Right atrium auricular region (tissue), 2 donors: ENCODE results near the gene RGS9. TPM values are rescaled to one million over a fixed set of nuclear protein-coding genes. Genes with fewer than 3 reads are reported as not detected.

Experiments used
- DNase-seq: peaks from one replicate; pipeline ENCODE4 v3.0.0-alpha.2; 2019; ENCODE audit warnings: low spot score
- H3K27ac ChIP-seq, 2 donors: fragments of 200-600 bp; sonication (generic); 1 replicate in 1 of 2; 2 replicates in 1 of 2; pipeline ENCODE4 v1.5.1; 2016 to 2019
- H3K27me3 ChIP-seq, 2 donors: fragments of 200-600 bp; sonication (generic); one replicate each; pipeline versions ENCODE4 v1.5.1 to v1.6.0; 2017 to 2019
- H3K36me3 ChIP-seq: fragments of 200-600 bp; sonication (generic); one replicate; pipeline ENCODE4 v1.5.1; 2016
- H3K4me1 ChIP-seq, 2 donors: fragments of 200-600 bp; sonication (generic); one replicate each; pipeline versions ENCODE4 v1.5.1 to v1.6.0; 2017 to 2019
- H3K4me3 ChIP-seq, 2 donors: fragments of 200-600 bp; sonication (generic); 1 replicate in 1 of 2; 2 replicates in 1 of 2; pipeline ENCODE4 v1.5.1; 2017 to 2019; ENCODE audit warnings: mild to moderate bottlenecking in 1 of 2, moderate library complexity in 1 of 2
- H3K9me3 ChIP-seq, 2 donors: fragments of 200-600 bp; sonication (generic); one replicate each; pipeline ENCODE4 v1.5.1; 2019
- total RNA-seq, 2 donors: library from RNA; depleted of rRNA; stranded (reverse); fragments of >200 nt; gene quantifications; one replicate each; pipeline ENCODE4 v1.1.0, GENCODE V29; 2016
- TF ChIP-seq, protein P1 (sequence below), 2 donors: fragments of 200-600 bp; sonication (generic); IDR thresholded peaks; one replicate each; pipeline ENCODE4 v1.5.1; 2019; ENCODE audit warnings: antibody characterized with exemption in 2 of 2

The RGS9 gene
- total RNA-seq, 2 donors from 2014 or later: 2.3 to 6.9 TPM

- Histone ChIP-seq H3K27ac (no peak overlapping the region), H3K9me3 (no peaks in the 10 kb centered on the region), H3K36me3 (no peaks in the 10 kb centered on the region), H3K4me3 (no peak overlapping the region), H3K4me1 (no peaks in the 10 kb centered on the region), H3K27me3 (no peaks in the 10 kb centered on the region)
- TF ChIP-seq, protein P1, sequence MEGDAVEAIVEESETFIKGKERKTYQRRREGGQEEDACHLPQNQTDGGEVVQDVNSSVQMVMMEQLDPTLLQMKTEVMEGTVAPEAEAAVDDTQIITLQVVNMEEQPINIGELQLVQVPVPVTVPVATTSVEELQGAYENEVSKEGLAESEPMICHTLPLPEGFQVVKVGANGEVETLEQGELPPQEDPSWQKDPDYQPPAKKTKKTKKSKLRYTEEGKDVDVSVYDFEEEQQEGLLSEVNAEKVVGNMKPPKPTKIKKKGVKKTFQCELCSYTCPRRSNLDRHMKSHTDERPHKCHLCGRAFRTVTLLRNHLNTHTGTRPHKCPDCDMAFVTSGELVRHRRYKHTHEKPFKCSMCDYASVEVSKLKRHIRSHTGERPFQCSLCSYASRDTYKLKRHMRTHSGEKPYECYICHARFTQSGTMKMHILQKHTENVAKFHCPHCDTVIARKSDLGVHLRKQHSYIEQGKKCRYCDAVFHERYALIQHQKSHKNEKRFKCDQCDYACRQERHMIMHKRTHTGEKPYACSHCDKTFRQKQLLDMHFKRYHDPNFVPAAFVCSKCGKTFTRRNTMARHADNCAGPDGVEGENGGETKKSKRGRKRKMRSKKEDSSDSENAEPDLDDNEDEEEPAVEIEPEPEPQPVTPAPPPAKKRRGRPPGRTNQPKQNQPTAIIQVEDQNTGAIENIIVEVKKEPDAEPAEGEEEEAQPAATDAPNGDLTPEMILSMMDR (IDR thresholded peaks at IDR 0.05): no peak
- no peak for DNase-seq
These were observed 6.9 kb downstream of the RGS9 start for GRCh38 chr17:65143889-65144604.

GRCh38 chr17:65145743-65146142 lies 8.6 kb downstream of the RGS9 start:
- no peak overlapping the region for H3K27ac ChIP-seq
- H3K4me1 ChIP-seq: no peaks in the 10 kb centered on the region
- H3K4me3 ChIP-seq: no peak overlapping the region
- no peaks in the 10 kb centered on the region for H3K9me3 ChIP-seq
- no peaks in the 10 kb centered on the region for H3K27me3 ChIP-seq
- DNase-seq: no peak
- TF ChIP-seq, protein P1 (IDR thresholded peaks at IDR 0.05): no peak
- H3K36me3 ChIP-seq: no peaks in the 10 kb centered on the region

DNA sequence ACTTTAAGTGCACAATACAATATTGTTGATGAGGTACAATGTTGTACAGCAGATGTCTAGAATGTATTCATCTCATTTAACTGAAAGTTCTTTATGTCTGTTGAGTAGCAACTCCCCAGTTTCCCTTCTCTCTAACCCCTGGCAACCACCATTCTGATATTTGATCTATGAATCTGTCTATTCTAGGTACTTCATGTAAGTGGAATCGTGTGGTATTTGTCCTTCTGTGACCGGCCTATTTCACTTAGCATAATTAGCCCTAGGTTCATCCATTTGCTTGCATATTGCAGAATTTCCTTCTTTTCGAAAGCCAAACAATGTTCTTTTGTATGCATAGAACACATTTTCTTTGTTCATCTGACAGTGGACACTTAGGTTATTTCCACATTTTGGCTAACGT lies 10.8 kb downstream of the RGS9 start:
- Histone ChIP-seq H3K36me3 (no peaks in the 10 kb centered on the region), H3K27ac (no peak overlapping the region), H3K27me3 (no peaks in the 10 kb centered on the region), H3K9me3 (no peaks in the 10 kb centered on the region), H3K4me1 (no peaks in the 10 kb centered on the region), H3K4me3 (no peak overlapping the region)
- no peak for DNase-seq
- TF ChIP-seq, protein P1 (IDR thresholded peaks at IDR 0.05): no peak

DNA sequence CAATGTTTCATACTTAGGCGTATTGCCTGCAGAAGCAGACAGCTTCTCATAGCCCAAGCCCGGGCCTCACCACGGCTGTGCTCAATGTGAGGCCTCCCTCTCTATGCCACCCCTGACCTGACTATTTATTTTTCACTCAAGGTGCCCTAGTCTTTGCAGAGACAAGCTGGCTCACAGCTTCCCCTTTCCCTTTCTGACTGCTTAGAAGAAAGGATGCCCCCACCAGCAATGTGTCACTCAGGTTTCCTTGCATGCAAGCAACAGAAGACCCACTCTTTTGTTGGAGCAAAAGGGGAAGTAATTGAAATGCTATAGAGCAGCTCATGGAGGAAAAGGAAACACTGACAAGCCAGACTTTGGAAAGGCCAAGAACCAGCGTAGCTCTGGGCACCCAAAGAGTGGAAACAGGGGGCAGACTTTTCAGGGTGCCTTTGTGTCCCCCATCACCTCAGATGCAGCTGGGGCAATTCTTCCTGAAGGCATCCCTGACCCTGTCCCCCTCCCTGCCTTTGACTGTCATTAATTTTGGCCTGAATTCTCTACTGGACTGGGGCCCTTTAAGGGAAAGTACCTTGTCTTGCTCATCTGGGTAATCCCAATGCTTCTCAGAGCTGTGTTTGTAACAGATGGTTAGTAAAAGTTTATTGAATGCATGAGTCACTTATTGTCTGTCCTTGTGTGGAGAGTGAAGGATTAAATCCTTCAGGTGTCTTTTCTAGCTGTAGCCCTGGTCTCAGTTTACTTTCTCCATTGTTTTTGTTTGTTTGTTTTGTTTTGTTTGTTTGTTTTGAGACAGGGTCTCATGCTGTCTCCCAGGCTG lies 17.8 kb downstream of the RGS9 start:
- no peak overlapping the region for H3K4me3 ChIP-seq
- no peak for DNase-seq
- H3K36me3 ChIP-seq: no peaks in the 10 kb centered on the region
- no peaks in the 10 kb centered on the region for H3K4me1 ChIP-seq
- H3K27ac ChIP-seq: no peak overlapping the region
- no peaks in the 10 kb centered on the region for H3K27me3 ChIP-seq
- no peaks in the 10 kb centered on the region for H3K9me3 ChIP-seq
- TF ChIP-seq, protein P1 (IDR thresholded peaks at IDR 0.05): no peak

DNA sequence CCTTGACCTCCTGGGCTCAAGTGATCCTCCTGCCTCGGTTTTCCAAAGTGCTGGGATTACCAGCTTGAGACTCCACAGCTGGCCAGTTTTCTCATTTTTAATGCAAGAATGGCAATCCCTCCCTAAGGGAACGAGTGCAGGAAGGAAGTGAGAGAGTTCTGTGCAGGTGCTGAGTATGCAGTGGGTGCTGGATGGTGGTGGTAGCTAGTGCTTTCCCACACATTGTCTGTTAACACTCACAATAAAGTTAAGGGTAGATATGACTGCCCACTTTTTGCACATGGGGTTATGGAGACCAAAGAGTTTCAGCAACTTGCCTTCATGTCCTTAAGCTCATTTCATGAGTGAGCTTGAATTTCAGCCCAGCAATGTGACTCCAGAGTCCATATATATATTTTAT lies 18.5 kb downstream of the RGS9 start:
- no peaks in the 10 kb centered on the region for H3K9me3 ChIP-seq
- H3K27me3 ChIP-seq: no peaks in the 10 kb centered on the region
- no peak overlapping the region for H3K27ac ChIP-seq
- DNase-seq: no peak
- no peaks in the 10 kb centered on the region for H3K36me3 ChIP-seq
- TF ChIP-seq, protein P1 (IDR thresholded peaks at IDR 0.05): no peak
- H3K4me1 ChIP-seq: no peaks in the 10 kb centered on the region
- H3K4me3 ChIP-seq: no peak overlapping the region
